MCF 10A (cell line): Measurements from ENCODE around the gene TECPR1. TPM values are rescaled to one million over a fixed set of nuclear protein-coding genes. Genes with fewer than 3 reads are reported as not detected.

Experiments used
- BruUV-seq: library from RNA; stranded (reverse); fragments of 400-500 nt; replicated peaks from 2 replicates; lab custom pipeline; 2021; lab: Mats Ljungman, UMichigan
- CTCF ChIA-PET: fragments of 300-600 bp; sonication (Branson Sonifier 250); formaldehyde crosslinking; extraction: SDS; loops from one replicate; lab custom pipeline; 2021; ENCODE audit warnings: antibody characterized with exemption, inconsistent platforms; lab: Yijun Ruan, JAX
- POLR2A ChIA-PET: fragments of 300-600, 350-650 bp; sonication (Branson Sonifier 250); formaldehyde crosslinking; extraction: SDS; loops from one replicate; lab custom pipeline; 2020; ENCODE audit warnings: antibody characterized with exemption, inconsistent platforms; lab: Yijun Ruan, JAX
- DNase-seq: peaks from one replicate; pipeline ENCODE4 v3.0.0-alpha.2; 2018; ENCODE audit not compliant: unreplicated experiment
- H3K27ac Mint-ChIP-seq: one replicate; pipeline ENCODE4 v1.8.0; 2022; ENCODE audit warnings: mild to moderate bottlenecking, low read depth, mixed read lengths; ENCODE audit not compliant: unreplicated experiment
- H3K27me3 Mint-ChIP-seq: one replicate; pipeline ENCODE4 v1.8.0; 2022; ENCODE audit warnings: mixed read lengths; ENCODE audit not compliant: insufficient read depth, unreplicated experiment
- H3K36me3 Mint-ChIP-seq: one replicate; pipeline ENCODE4 v1.8.0; 2022; ENCODE audit warnings: mild to moderate bottlenecking, moderate library complexity, mixed read lengths; ENCODE audit not compliant: insufficient read depth, unreplicated experiment
- H3K4me1 Mint-ChIP-seq: one replicate; pipeline ENCODE4 v1.8.0; 2022; ENCODE audit warnings: mixed read lengths; ENCODE audit not compliant: insufficient read depth, unreplicated experiment
- H3K4me3 Mint-ChIP-seq: one replicate; pipeline ENCODE4 v1.8.0; 2022; ENCODE audit warnings: mild to moderate bottlenecking, moderate library complexity, mixed read lengths; ENCODE audit not compliant: unreplicated experiment
- H3K9me3 Mint-ChIP-seq: one replicate; pipeline ENCODE4 v1.8.0; 2022; ENCODE audit warnings: mixed read lengths; ENCODE audit not compliant: unreplicated experiment
- CTCF ChIP-seq: fragments of 200-600 bp; IDR thresholded peaks from one replicate; pipeline ENCODE4 v1.8.0; 2022; ENCODE audit warnings: antibody characterized with exemption, mild to moderate bottlenecking; ENCODE audit not compliant: unreplicated experiment
- intact Hi-C: fragments of 100-400 bp; cut with micrococcal nuclease; formaldehyde crosslinking; loops from 2 replicates; pipeline ENCODE4 v1.14.1; 2022
- total RNA-seq: library from RNA; stranded (reverse); gene quantifications from 2 replicates; pipeline ENCODE4 v1.2.3, GENCODE V29; 2022

The TECPR1 gene
- total RNA-seq, 1 experiment from 2014 or later, result 15.4 TPM

- ChIA-PET CTCF (interaction anchor here (0.7 to 1.2 kb wide), 2 partner anchors 13 to 596 kb away, joined by 3 to 4 read pairs; no protein-coding TSS in a partner anchor), POLR2A (no interaction called here)
- Mint-ChIP-seq H3K36me3 (peaks cover 10% of the 10 kb centered on the region), H3K4me3 (no peak overlapping the region), H3K4me1 (no peaks in the 10 kb centered on the region), H3K9me3 (no peaks in the 10 kb centered on the region), H3K27ac (no peak overlapping the region), H3K27me3 (no peaks in the 10 kb centered on the region)
- no peak for TF ChIP-seq CTCF
- DNase-seq, result no peak
- BruUV-seq, result no TSS peak
- intact Hi-C loops, result no loop called here
These were observed 17.4 kb downstream of the TECPR1 start for GRCh38 chr7:98234429-98235147.

- H3K4me3 Mint-ChIP-seq, result no peak overlapping the region
- no peak for DNase-seq
- H3K9me3 Mint-ChIP-seq, result no peaks in the 10 kb centered on the region
- peaks cover 4% of the 10 kb centered on the region for H3K36me3 Mint-ChIP-seq
- no TSS peak for BruUV-seq
- ChIA-PET CTCF (no interaction called here), POLR2A (no interaction called here)
- no peaks in the 10 kb centered on the region for H3K4me1 Mint-ChIP-seq
- intact Hi-C loops, result no loop called here
- TF ChIP-seq CTCF, result no peak
- no peaks in the 10 kb centered on the region for H3K27me3 Mint-ChIP-seq
- H3K27ac Mint-ChIP-seq, result no peak overlapping the region
These were observed 18.6 kb downstream of the TECPR1 start for GRCh38 chr7:98233219-98234070.

GRCh38 chr7:98232799-98233198 lies 19.2 kb downstream of the TECPR1 start:
- BruUV-seq, result no TSS peak
- ChIA-PET CTCF (no interaction called here), POLR2A (no interaction called here)
- Mint-ChIP-seq H3K27ac (no peak overlapping the region), H3K36me3 (peaks cover 4% of the 10 kb centered on the region), H3K4me3 (no peak overlapping the region), H3K27me3 (no peaks in the 10 kb centered on the region), H3K9me3 (no peaks in the 10 kb centered on the region), H3K4me1 (no peaks in the 10 kb centered on the region)
- no peak for DNase-seq
- intact Hi-C loops, result no loop called here
- TF ChIP-seq CTCF, result no peak

- POLR2A ChIA-PET, result interaction anchor here (0.9 kb wide), 1 partner anchor 19 kb away, joined by 3 read pairs; no protein-coding TSS in a partner anchor
- Mint-ChIP-seq H3K4me1 (no peaks in the 10 kb centered on the region), H3K9me3 (no peaks in the 10 kb centered on the region), H3K27ac (no peak overlapping the region), H3K4me3 (no peak overlapping the region), H3K36me3 (peaks cover 4% of the 10 kb centered on the region), H3K27me3 (no peaks in the 10 kb centered on the region)
- intact Hi-C loops, result no loop called here
- DNase-seq, result no peak
- BruUV-seq, result no TSS peak
- no peak for TF ChIP-seq CTCF
- CTCF ChIA-PET, result no interaction called here
These were observed 19.8 kb downstream of the TECPR1 start for GRCh38 chr7:98232263-98232585.
